DOHH2 (cell line): ENCODE results near the gene AAGAB.

Experiments
- EZH2phosphoT487 ChIP-seq: fragments of 200-600 bp; sonication (generic); IDR thresholded peaks from 2 replicates; pipeline ENCODE4 v1.6.1; 2017; ENCODE audit warnings: borderline replicate concordance, mild to moderate bottlenecking, antibody characterized with exemption, low read length, moderate library complexity, mixed read lengths
- TF ChIP-seq, protein P1 (sequence below): fragments of 200-600 bp; sonication (generic); IDR thresholded peaks from one replicate; pipeline ENCODE4 v1.5.1; 2014; ENCODE audit warnings: antibody characterized with exemption, mild to moderate bottlenecking, low read depth, low read length; ENCODE audit not compliant: poor library complexity, severe bottlenecking

GRCh38 chr15:67296684-67297083, 42.2 kb upstream of the AAGAB start:
- TF ChIP-seq, protein P1, sequence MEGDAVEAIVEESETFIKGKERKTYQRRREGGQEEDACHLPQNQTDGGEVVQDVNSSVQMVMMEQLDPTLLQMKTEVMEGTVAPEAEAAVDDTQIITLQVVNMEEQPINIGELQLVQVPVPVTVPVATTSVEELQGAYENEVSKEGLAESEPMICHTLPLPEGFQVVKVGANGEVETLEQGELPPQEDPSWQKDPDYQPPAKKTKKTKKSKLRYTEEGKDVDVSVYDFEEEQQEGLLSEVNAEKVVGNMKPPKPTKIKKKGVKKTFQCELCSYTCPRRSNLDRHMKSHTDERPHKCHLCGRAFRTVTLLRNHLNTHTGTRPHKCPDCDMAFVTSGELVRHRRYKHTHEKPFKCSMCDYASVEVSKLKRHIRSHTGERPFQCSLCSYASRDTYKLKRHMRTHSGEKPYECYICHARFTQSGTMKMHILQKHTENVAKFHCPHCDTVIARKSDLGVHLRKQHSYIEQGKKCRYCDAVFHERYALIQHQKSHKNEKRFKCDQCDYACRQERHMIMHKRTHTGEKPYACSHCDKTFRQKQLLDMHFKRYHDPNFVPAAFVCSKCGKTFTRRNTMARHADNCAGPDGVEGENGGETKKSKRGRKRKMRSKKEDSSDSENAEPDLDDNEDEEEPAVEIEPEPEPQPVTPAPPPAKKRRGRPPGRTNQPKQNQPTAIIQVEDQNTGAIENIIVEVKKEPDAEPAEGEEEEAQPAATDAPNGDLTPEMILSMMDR: no peak
- TF ChIP-seq EZH2phosphoT487: no peak
